HL-60 (cell line): ENCODE data around the gene KLF15.

Source experiments
- DNase-seq, 2 experiments: peaks; one replicate each; pipeline ENCODE4 v3.0.0-alpha.2; 2010 to 2020; ENCODE audit warnings: low read depth in 1 of 2, low spot score in 1 of 2
- H3K27ac ChIP-seq: fragments of 250-450 bp; sonication (Bioruptor Pico); replicated peaks from 2 replicates; pipeline ENCODE4 v1.5.1; 2020; ENCODE audit warnings: mild to moderate bottlenecking, moderate library complexity
- H3K27me3 ChIP-seq: fragments of 250-450 bp; sonication (Bioruptor Pico); 2 replicates; pipeline ENCODE4 v1.5.1; 2021; ENCODE audit warnings: mild to moderate bottlenecking, moderate library complexity; ENCODE audit not compliant: insufficient read depth, poor library complexity, severe bottlenecking
- H3K4me3 ChIP-seq: replicated peaks from 2 replicates; pipeline ENCODE4 v1.5.1; 2011; ENCODE audit warnings: mild to moderate bottlenecking, control low read depth, low read length; ENCODE audit not compliant: insufficient read depth
- CTCF ChIP-seq: IDR thresholded peaks from one replicate; pipeline ENCODE4 v1.5.1; 2011; ENCODE audit warnings: low read length, control low read depth, inconsistent platforms; ENCODE audit not compliant: insufficient read depth
- GABPA ChIP-seq: IDR thresholded peaks from 2 replicates; pipeline ENCODE4 v1.6.1; 2012; ENCODE audit warnings: low read depth
- POLR2AphosphoS5 ChIP-seq: IDR thresholded peaks from 2 replicates; pipeline ENCODE4 v1.6.1; 2012; ENCODE audit warnings: low read depth
- REST ChIP-seq: IDR thresholded peaks from 2 replicates; pipeline ENCODE4 v1.6.1; 2012; ENCODE audit warnings: low read depth; ENCODE audit not compliant: insufficient replicate concordance
- SPI1 ChIP-seq: IDR thresholded peaks from 2 replicates; pipeline ENCODE4 v1.6.1; 2012; ENCODE audit warnings: low read depth, mild to moderate bottlenecking, borderline replicate concordance

KLF15 gene

GRCh38 chr3:126340943-126341754 lies 16.1 kb downstream of the KLF15 start:
- no peak overlapping the region for H3K27ac ChIP-seq
- no peak for TF ChIP-seq SPI1
- no peak for TF ChIP-seq POLR2AphosphoS5
- no peak for TF ChIP-seq REST
- no peak for TF ChIP-seq CTCF
- no peak for TF ChIP-seq GABPA
- no peak for DNase-seq
- no peak overlapping the region for H3K4me3 ChIP-seq
- H3K27me3 ChIP-seq: no peaks in the 10 kb centered on the region

GRCh38 chr3:126340596-126340942 lies 16.6 kb downstream of the KLF15 start:
- H3K27me3 ChIP-seq: no peaks in the 10 kb centered on the region
- DNase-seq: no peak
- no peak overlapping the region for H3K27ac ChIP-seq
- H3K4me3 ChIP-seq: no peak overlapping the region
- TF ChIP-seq REST (no peak), POLR2AphosphoS5 (no peak), SPI1 (no peak), GABPA (no peak), CTCF (no peak)

- no peak for DNase-seq
- H3K4me3 ChIP-seq: no peak overlapping the region
- no peak for TF ChIP-seq CTCF
- no peak for TF ChIP-seq GABPA
- no peak for TF ChIP-seq SPI1
- TF ChIP-seq REST: no peak
- TF ChIP-seq POLR2AphosphoS5: no peak
- no peaks in the 10 kb centered on the region for H3K27me3 ChIP-seq
- no peak overlapping the region for H3K27ac ChIP-seq
These were observed 17.1 kb downstream of the KLF15 start for GRCh38 chr3:126340081-126340511.
